GM18870 (cell line): ENCODE data around the gene PARD3.
"Not testable (repeated sequence)": the region's sequence is repeated elsewhere in the genome, so short reads cannot be mapped to it uniquely, and the experiment has no call there.

Experiments
- ATAC-seq: cut with Tn5 transposase; IDR thresholded peaks from one replicate; pipeline ENCODE4 v1.9.1; 2021; ENCODE audit warnings: moderate library complexity; ENCODE audit not compliant: unreplicated experiment

The PARD3 gene

DNA sequence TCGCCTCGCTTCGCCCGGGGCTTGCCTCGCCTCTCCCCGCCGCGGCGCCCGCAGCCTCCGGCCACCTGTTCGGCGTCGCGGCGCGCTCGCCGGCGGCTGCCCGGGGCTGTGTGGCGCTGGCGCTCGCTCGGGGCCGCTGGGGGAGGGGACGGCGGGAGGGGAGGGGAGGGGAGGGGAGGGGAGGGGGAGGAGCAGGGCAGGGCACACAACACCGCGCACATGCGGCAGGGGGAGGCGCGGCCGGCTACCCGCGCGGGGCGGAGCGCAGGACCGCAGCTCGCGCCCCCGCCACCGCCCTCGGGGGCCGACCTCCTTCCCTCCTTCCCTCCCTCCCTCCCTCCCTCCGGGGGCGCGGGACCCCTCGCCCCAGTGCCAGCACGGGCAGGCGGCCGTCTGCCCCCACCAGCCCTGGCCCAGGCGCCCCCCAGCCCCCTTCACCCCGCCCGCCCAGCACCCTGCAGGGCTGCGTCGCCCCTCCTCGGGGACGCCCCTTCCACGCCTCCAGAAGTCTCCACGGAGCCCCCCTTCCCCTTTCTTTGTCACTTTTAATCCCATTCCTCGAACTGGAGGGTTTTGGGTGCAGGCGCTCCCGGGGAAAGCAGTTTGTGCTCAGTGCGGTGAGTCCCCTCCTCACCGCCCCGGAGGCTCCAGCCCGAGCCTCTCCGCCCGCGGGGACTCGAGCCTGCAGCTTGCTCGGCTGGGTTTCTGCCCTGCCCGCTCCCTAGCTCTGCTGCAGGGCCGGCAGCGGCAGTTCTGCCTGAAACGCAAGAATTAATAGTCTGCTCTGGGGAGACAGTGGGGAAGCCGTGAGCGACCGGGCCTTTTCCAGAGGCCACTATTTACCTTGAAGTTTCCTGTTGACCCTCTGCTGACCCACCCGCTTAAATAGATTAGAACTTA is at the start of gene PARD3:
TSS of gene PARD3 (minus strand) at position 112 of the 900 bp plus-strand sequence. CDS start 301 bp downstream, outside the sequence.
- no peak for ATAC-seq

DNA sequence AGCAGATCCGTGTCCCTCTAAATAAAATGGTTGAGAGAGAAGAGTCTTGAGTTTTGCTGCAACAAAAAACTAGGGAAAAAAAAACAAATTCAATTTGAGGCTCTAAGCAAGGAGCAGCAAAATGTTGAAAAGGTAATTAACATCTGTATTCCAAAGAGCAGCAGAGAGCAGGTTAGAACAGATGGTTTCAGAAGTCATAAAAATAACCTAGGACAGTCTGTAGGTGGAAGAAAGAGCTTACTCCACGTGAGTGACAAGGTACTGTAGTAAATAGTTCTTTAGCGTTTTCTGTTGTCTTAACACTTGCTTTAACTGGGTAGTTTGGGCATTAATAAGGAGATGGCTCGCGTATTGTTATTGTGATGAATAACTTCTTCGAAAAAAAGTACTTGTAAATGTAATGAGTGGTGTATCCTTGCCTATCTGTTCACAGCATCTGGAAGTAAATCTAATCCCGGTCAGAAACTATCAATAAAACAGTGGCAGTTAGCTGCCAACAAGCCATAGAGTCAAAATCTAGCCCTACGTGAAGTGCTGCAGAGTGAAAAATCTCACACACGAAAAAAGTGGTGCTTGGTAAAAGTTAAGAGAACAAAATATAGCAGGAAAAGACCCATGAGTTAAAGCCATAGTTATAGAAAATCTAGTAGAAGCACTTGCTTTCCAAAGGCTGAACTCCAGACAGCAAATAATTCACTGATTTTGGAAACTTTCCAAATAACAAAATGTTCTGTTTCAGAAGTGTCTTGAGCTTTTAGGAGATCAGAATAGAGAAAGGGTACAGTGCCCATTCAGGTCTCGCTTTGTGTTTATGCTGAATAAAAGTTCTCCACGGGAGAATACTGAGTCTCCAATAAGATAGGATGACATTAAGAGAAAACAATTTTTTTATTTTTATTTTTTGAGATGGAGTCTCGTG is 49.3 kb upstream of the PARD3 start:
- ATAC-seq: no peak

- no peak for ATAC-seq
These were observed 47.8 kb upstream of the PARD3 start for GRCh38 chr10:34862892-34863291.

GRCh38 chr10:34861293-34862021 is 46.4 kb upstream of the PARD3 start:
- ATAC-seq: no peak

GRCh38 chr10:34859170-34859569 is 44.1 kb upstream of the PARD3 start:
- no peak for ATAC-seq

- no peak for ATAC-seq
These were observed 42.9 kb upstream of the PARD3 start for GRCh38 chr10:34858003-34858402.

DNA sequence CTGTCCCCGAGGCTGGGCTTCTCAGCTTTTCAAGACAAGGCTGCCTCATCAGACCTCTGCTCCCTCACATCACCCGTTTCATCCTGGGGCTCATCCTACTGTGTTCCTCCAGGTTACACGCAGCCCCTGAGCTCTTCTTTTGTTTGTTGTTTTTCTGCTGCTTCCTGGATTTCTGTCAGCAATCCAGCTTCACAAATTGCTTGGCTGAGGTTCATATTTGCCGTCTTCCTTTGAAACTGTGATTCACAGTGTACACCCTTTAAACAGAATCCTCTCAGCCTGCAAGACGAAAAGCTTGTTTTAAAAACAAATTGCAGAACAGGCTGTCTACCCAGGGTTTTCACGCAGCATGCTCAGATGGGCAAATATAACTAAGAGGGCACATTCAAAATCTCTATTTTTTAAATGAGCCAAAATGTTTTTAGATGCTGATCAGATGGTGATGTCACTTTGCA is 39.1 kb upstream of the PARD3 start:
- ATAC-seq: no peak

- ATAC-seq: no peak
These were observed 38.3 kb upstream of the PARD3 start for GRCh38 chr10:34853357-34853756.

- ATAC-seq: no peak
These were observed 35.5 kb upstream of the PARD3 start for GRCh38 chr10:34850558-34850957.

DNA sequence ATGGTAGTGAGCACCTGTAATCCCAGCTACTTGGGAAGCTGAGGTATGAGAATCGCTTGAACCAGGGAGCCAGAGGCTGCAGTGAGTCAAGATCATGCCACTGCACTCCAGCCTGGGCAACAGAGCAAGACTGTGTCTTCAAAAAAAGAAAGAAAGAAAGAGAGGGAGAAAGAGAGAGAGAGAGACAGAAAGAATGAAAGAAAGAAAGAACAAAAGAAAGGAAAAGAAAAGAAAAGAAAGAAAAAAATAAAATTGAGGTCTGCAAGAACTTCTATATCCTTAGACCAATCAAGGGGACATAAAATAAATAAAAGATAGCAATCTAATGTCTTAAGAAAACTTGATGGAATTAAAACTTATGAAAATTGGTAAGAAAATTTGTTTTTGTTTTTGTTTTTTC is 34.9 kb upstream of the PARD3 start:
- no peak for ATAC-seq

DNA sequence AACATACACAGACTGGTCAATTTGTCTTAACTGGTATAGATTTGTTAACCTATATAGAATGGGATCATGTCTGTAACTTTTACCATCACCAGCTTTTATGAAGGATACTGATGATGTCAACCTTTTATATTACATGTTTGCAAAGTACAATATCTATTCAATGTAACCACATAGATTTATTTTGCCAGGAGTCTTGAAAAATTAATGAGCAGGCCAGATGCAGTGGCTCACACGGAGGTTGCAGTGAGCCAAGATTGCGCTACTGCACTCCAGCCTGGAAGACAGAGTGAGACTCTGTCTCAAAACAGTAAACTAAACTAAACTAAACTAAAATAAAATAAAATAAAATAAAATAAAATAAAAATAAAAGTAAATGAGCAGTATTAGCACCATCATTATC is 30.0 kb upstream of the PARD3 start:
- no peak for ATAC-seq

GRCh38 chr10:34844448-34844847 is 29.4 kb upstream of the PARD3 start:
- ATAC-seq: no peak

DNA sequence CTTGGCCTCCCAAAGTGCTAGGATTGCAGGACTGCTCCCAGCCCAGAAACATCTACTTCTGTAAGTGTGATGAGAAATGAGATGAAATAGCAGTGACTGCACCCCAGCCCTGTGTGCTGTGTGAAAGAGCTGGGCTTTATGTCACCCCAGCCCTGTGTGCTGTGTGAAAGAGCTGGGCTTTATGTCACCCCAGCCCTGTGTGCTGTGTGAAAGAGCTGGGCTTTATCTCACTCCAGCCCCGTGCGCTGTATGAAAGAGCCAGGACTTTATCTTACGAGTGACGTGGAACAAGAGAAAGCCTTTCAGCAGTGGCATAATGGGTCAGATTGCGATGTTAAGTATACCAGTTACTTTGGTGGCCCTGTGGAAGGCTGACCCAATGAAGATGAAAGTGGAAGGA is 28.4 kb upstream of the PARD3 start:
- ATAC-seq: not testable (repeated sequence)

GRCh38 chr10:34838366-34838900 is 23.3 kb upstream of the PARD3 start:
- ATAC-seq: no peak

DNA sequence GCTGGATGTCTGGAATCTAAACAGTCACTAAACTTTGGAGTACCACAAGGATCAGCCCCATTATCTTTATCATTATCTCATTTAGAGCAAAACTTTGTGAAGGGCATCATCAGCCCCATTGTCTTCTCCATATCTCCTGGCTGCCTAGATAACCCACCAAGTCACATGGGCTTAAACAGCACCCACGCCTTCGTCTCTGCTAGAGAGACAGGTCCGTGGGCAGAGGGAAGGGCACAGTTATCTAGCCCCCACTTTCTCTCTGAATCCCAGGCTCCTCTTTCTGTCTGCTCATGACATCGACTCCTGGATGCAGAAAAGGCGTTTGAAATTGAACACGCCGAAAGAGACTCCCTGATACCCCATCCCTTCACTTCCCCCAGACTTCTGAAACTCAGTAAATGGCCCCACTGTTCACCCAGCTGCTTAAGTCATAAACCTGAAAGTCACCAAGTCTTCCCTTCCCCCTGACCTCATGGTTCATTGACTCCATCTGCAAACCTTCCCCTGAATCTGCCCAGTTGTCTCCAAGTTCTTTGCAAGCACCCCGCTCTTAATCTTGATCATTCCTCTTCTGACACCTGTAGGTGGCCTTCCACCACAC is 20.9 kb upstream of the PARD3 start:
- peak; percentile 82 for ATAC-seq

DNA sequence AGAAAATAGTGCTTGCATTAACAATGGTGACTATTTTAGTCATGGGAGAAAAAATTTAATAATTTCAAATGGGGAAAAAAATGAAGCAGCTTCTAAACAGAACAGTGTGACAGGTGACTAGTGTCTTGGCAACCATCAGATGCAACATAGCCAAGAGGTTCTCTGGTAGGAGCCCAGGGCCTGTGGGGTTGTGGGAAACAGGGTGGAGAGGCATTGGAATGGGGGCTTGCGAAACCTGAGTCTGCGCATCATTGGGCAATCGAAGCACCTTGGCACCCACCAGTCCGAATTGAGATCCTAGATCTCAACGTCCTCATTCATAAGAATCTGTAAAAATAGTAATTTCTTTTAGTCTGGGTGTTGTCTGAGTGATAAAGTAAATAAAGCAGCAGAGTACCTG is 19.2 kb upstream of the PARD3 start:
- ATAC-seq: no peak

DNA sequence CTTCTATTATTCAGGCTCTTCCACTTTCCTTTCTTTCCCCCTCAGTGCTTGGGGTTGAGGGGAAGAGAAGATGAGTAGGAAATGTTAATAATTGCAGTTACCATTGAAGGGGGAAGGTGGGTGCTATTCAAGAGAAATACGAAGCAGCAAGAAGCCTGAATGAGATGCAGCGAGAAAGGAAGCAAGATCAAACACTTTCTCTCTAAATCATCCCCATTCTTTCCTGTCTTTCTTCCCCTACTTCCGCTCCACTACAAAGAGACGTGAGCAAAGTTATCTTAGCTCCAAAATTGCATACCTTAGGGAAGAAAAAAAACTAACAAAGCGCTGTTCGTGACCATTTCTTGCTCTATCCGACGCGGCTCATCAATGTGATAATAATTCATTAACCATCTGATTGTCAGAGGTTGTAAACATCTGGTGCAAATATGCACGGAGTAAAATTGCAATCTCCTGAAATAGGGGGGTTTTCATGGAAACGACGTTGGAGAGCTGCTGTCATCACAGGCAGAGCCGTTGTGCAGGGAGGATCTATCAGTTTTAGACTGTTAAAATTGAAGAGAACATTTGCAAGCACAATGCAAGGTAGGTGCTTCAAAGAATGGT is 15.2 kb upstream of the PARD3 start:
- ATAC-seq: no peak

DNA sequence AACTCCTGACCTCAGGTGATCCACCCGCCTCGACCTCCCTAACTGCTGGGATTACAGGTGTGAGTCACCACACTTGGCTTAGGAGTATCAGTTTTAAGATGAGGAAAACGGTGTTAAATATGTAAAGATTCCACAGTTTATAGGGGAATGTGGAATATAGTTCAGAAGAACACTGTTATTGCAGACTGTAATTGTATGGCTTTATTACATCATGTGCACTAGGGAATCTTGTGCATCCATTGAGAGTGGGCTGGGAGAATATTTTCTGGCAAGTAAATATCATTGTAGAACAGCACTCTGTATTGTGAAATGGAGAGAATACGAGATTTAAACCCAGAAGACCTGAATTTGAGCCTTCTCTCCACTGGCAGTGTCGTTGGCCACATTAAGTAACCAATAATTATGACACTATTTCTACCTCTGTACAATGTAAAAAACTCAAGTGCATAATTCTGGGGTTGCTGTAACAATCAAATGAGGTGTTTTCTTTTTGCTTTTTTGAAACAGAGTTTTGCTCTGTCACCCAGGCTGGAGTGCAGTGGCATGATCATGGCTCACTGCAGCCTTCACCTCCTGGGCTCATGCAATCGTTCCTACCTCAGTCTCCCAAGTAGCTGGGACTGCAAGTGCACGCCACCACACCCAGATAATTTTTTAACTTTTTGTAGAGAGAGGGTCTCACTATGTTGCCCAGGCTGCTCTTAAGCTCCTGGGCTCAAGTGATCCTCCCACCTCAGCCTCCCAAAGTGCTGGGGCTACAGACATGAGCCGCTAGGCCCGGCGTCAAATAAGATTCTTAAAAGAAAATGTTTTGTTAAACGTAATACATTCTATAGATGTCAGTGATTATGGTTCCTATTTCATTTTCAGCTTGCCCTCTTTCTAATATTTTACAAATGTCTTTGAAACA is 12.0 kb upstream of the PARD3 start:
- no peak for ATAC-seq

GRCh38 chr10:34826221-34826620 is 11.1 kb upstream of the PARD3 start:
- ATAC-seq: no peak
